Measurements from ENCODE around the gene C9orf153. TPM values are rescaled to one million over a fixed set of nuclear protein-coding genes. Genes with fewer than 3 reads are reported as not detected.

Gene C9orf153
- total RNA-seq, 1 experiment from 2014 or later = 0.17 TPM

DNA sequence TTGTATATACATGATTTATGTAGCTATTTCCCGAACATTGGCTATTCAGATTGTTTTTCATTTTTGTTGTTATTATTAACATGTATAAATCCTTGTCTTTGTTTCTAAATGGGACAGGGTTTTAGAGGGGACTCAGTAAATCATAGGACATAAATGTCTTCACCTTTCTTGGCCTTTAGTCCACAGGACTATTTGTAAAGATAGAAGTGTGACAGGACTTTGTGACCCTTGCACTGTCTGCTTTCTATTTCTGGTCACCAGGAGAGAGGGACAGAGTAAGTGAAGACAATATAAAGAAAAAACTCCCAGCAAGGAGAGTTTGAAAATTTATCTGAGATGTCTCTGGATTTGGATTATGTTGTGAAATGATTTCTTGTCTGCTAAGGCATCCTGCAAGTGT is 81.5 kb downstream of the C9orf153 start:
- WGBS (ENCODE audit: extremely low coverage, insufficient read length, low lambda C conversion rate) = no CpG with 5 or more reads among the region's 1 CpG
- no peak overlapping the region for H2AFZ ChIP-seq (ENCODE audit: low read length)
- H3K14ac ChIP-seq (ENCODE audit: insufficient read depth, low read length) = no peak overlapping the region
- no peak overlapping the region for H2BK5ac ChIP-seq (ENCODE audit: insufficient read length, low read length)
- no peak overlapping the region for H4K91ac ChIP-seq (ENCODE audit: insufficient read length, low read depth, low read length)
- H3K4me2 ChIP-seq (ENCODE audit: insufficient read depth, insufficient read length, low read length) = no peak overlapping the region
- no peak overlapping the region for H3K27ac ChIP-seq (ENCODE audit: insufficient read length, low read depth, low read length)
- no peaks in the 10 kb centered on the region for H3K79me2 ChIP-seq (ENCODE audit: insufficient read depth, low read length)
- no peak overlapping the region for H2BK15ac ChIP-seq (ENCODE audit: low read depth, low read length)
- H3K4me1 ChIP-seq (ENCODE audit: insufficient read depth, low read length) = peaks cover 2% of the 10 kb centered on the region; the same call in 1 of the 2 replicates
- H4K8ac ChIP-seq (replicated peaks; ENCODE audit: insufficient read length, low read depth, low read length) = no peak overlapping the region
- TF ChIP-seq, protein P1, sequence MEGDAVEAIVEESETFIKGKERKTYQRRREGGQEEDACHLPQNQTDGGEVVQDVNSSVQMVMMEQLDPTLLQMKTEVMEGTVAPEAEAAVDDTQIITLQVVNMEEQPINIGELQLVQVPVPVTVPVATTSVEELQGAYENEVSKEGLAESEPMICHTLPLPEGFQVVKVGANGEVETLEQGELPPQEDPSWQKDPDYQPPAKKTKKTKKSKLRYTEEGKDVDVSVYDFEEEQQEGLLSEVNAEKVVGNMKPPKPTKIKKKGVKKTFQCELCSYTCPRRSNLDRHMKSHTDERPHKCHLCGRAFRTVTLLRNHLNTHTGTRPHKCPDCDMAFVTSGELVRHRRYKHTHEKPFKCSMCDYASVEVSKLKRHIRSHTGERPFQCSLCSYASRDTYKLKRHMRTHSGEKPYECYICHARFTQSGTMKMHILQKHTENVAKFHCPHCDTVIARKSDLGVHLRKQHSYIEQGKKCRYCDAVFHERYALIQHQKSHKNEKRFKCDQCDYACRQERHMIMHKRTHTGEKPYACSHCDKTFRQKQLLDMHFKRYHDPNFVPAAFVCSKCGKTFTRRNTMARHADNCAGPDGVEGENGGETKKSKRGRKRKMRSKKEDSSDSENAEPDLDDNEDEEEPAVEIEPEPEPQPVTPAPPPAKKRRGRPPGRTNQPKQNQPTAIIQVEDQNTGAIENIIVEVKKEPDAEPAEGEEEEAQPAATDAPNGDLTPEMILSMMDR (conservative IDR thresholded peaks at IDR 0.05) = no peak
- H2BK20ac ChIP-seq (ENCODE audit: low read depth, low read length, poor library complexity, severe bottlenecking) = no peak overlapping the region
- no peaks in the 10 kb centered on the region for H3K9me3 ChIP-seq (ENCODE audit: control insufficient read depth, low read depth, low read length)
- no peaks in the 10 kb centered on the region for H3K36me3 Mint-ChIP-seq (ENCODE audit: insufficient read depth in 1 of 3, low read depth in 3 of 3)
- H3K27me3 Mint-ChIP-seq (ENCODE audit: low read depth) = no peaks in the 10 kb centered on the region
- no peak overlapping the region for H3K56ac ChIP-seq (ENCODE audit: insufficient read length, low read depth, low read length)
- no peak overlapping the region for H2BK12ac ChIP-seq (ENCODE audit: insufficient read length, low read depth, low read length)
- DNase-seq = no peak
- H3K23ac ChIP-seq (ENCODE audit: insufficient read length, low read depth, low read length) = no peak overlapping the region
- H3K9ac ChIP-seq (ENCODE audit: extremely low read depth, insufficient read length, low read length) = no peak overlapping the region
- H3K18ac ChIP-seq (ENCODE audit: insufficient read length, low read depth, low read length) = no peak overlapping the region
- no peak overlapping the region for H2BK120ac ChIP-seq (ENCODE audit: low read depth, low read length, poor library complexity, severe bottlenecking)
- H3K9me3 Mint-ChIP-seq = no peaks in the 10 kb centered on the region
- H3K4ac ChIP-seq (ENCODE audit: low read depth, low read length) = no peak overlapping the region
- H3K4me3 Mint-ChIP-seq = no peak overlapping the region
- H3K4me1 Mint-ChIP-seq = peaks cover 41 to 45% of the 10 kb centered on the region in 2 experiments
- no peaks in the 10 kb centered on the region for H3K23me2 ChIP-seq (ENCODE audit: insufficient read length, low read depth, low read length, poor library complexity, severe bottlenecking)
- no peaks in the 10 kb centered on the region for H3K79me1 ChIP-seq (ENCODE audit: insufficient read depth, low read depth, low read length, poor library complexity, severe bottlenecking)
- no peak overlapping the region for H3K27ac Mint-ChIP-seq
- H2AK5ac ChIP-seq (ENCODE audit: insufficient read length, low read length) = no peak overlapping the region
- H4K5ac ChIP-seq (ENCODE audit: insufficient read length, low read depth, low read length) = no peak overlapping the region
- H4K20me1 ChIP-seq (ENCODE audit: control insufficient read depth, insufficient read depth, insufficient read length) = no peaks in the 10 kb centered on the region
- no peak overlapping the region for H3T11ph ChIP-seq (ENCODE audit: low read length)
- no peaks in the 10 kb centered on the region for H3K27me3 ChIP-seq (ENCODE audit: insufficient read depth, low read length)

Data from H9 (cell line).